Small intestine (tissue), 16 donors: ENCODE measurements around the gene DELE1. TPM values are rescaled to one million over a fixed set of nuclear protein-coding genes. Genes with fewer than 3 reads are reported as not detected.

Experiments used
- DNase-seq, 2 donors: peaks; one replicate each; pipeline versions ENCODE4 v3.0.0 to v3.0.0-alpha.2; 2013
- FAIRE-seq: peaks from 2 replicates; lab custom pipeline; 2012; peaks lifted over from hg19 to GRCh38; lab: Jason Lieb, UNC
- H3K27ac ChIP-seq, 3 donors: one replicate each; pipeline ENCODE4 v1.5.1; 2013; ENCODE audit warnings: low read length in 2 of 3, mild to moderate bottlenecking in 2 of 3, control low read depth in 1 of 3, inconsistent platforms in 1 of 3, low read depth in 1 of 3, moderate library complexity in 1 of 3
- H3K27me3 ChIP-seq, 3 donors: one replicate each; pipeline ENCODE4 v1.6.1; 2013; ENCODE audit warnings: low read length in 3 of 3, inconsistent platforms in 1 of 3; ENCODE audit not compliant: control insufficient read depth in 3 of 3, insufficient read depth in 3 of 3
- H3K36me3 ChIP-seq, 3 donors: one replicate each; pipeline ENCODE4 v1.6.1; 2013; ENCODE audit warnings: low read length in 3 of 3, inconsistent platforms in 1 of 3, low read depth in 1 of 3, mild to moderate bottlenecking in 1 of 3, moderate library complexity in 1 of 3; ENCODE audit not compliant: control insufficient read depth in 3 of 3, insufficient read depth in 2 of 3
- H3K4me1 ChIP-seq, 3 donors: one replicate each; pipeline ENCODE4 v1.6.1; 2013; ENCODE audit warnings: low read length in 2 of 3, inconsistent platforms in 1 of 3, low read depth in 1 of 3, mild to moderate bottlenecking in 1 of 3, moderate library complexity in 1 of 3; ENCODE audit not compliant: control insufficient read depth in 3 of 3, insufficient read depth in 2 of 3
- H3K4me3 ChIP-seq, 3 donors: one replicate each; pipeline ENCODE4 v1.5.1; 2013; ENCODE audit warnings: low read length in 3 of 3, control low read depth in 1 of 3, inconsistent platforms in 1 of 3, low read depth in 1 of 3, mild to moderate bottlenecking in 1 of 3, moderate library complexity in 1 of 3
- H3K9me3 ChIP-seq, 2 donors: one replicate each; pipeline ENCODE4 v1.6.1; 2013; ENCODE audit warnings: low read depth in 1 of 2, low read length in 1 of 2; ENCODE audit not compliant: control insufficient read depth in 2 of 2, insufficient read depth in 1 of 2
- WGBS, 3 donors: extraction: QIAGEN DNeasy Blood & Tissue Kit; methylation state at CpG; one replicate each; pipeline ENCODE4 v1.1.7; 2013; 5-methylcytosine and 5-hydroxymethylcytosine counted together
- long read RNA-seq, 10 donors: transcript quantifications; one replicate each; lab custom pipeline, GENCODE V29; 2026
- polyA plus RNA-seq, 4 donors: library from polyadenylated mRNA; stranded (reverse) in 3 of 4; unstranded in 1 of 4; fragments of 200-250 nt in 3 of 4; fragments of 120-200 nt in 1 of 4; gene quantifications; one replicate each; pipeline versions ENCODE4 v1.2.1 to v1.2.3, GENCODE V29; 2013
- donor health status: healthy with polysubstance abuse.
- donor health status: control.
- donor health status: control.
- donor health status: Bipolar disorder and iron deficiency.
- donor health status: healthy.

The DELE1 gene
- polyA plus RNA-seq, result 100 to 1,000 TPM in 1 of 4 donors, 10 to 100 TPM in 3; 32.2 to 120 (median 44.4) TPM
- long read RNA-seq, donor 1, full-length matches to known transcripts, result 25 of 73 reads
- long read RNA-seq, donor 1, partial matches to known transcripts, result 41 of 73 reads
- long read RNA-seq, donor 1, other reads (novel, unspliced or antisense), result 7 of 73 reads
- long read RNA-seq, donor 2, full-length matches to known transcripts, result 1 of 7 reads
- long read RNA-seq, donor 2, partial matches to known transcripts, result 6 of 7 reads
- long read RNA-seq, donor 2, other reads (novel, unspliced or antisense), result 0 of 7 reads
- long read RNA-seq, donor 3, full-length matches to known transcripts, result 4 of 20 reads
- long read RNA-seq, donor 3, partial matches to known transcripts, result 16 of 20 reads
- long read RNA-seq, donor 3, other reads (novel, unspliced or antisense), result 0 of 20 reads
- long read RNA-seq, donor 4, full-length matches to known transcripts, result 2 of 2 reads
- long read RNA-seq, donor 4, partial matches to known transcripts, result 0 of 2 reads
- long read RNA-seq, donor 4, other reads (novel, unspliced or antisense), result 0 of 2 reads
- long read RNA-seq, donor 5, full-length matches to known transcripts, result 2 of 13 reads
- long read RNA-seq, donor 5, partial matches to known transcripts, result 11 of 13 reads
- long read RNA-seq, donor 5, other reads (novel, unspliced or antisense), result 0 of 13 reads
- long read RNA-seq, donor 6, full-length matches to known transcripts, result 6 of 13 reads
- long read RNA-seq, donor 6, partial matches to known transcripts, result 7 of 13 reads
- long read RNA-seq, donor 6, other reads (novel, unspliced or antisense), result 0 of 13 reads
- long read RNA-seq, donor 7, full-length matches to known transcripts, result 22 of 30 reads
- long read RNA-seq, donor 7, partial matches to known transcripts, result 8 of 30 reads
- long read RNA-seq, donor 7, other reads (novel, unspliced or antisense), result 0 of 30 reads
- long read RNA-seq, donor 8, full-length matches to known transcripts, result 1 of 1 reads
- long read RNA-seq, donor 8, partial matches to known transcripts, result 0 of 1 reads
- long read RNA-seq, donor 8, other reads (novel, unspliced or antisense), result 0 of 1 reads
- long read RNA-seq, donor 9, full-length matches to known transcripts, result 2 of 2 reads
- long read RNA-seq, donor 9, partial matches to known transcripts, result 0 of 2 reads
- long read RNA-seq, donor 9, other reads (novel, unspliced or antisense), result 0 of 2 reads
- long read RNA-seq, donor 10, full-length matches to known transcripts, result 7 of 22 reads
- long read RNA-seq, donor 10, partial matches to known transcripts, result 15 of 22 reads
- long read RNA-seq, donor 10, other reads (novel, unspliced or antisense), result 0 of 22 reads

- Histone ChIP-seq H3K9me3 (no peaks in the 10 kb centered on the region), H3K4me3 (peak within 1 kb of the TSS; percentile 77 to 92 (median 81)), H3K27ac (peak within 1 kb of the TSS; percentile 95 to 100 (median 98)), H3K4me1 (peaks cover 0 to 14% (median 10%) of the 10 kb centered on the region in 3 donors), H3K36me3 (peaks cover 3 to 30% (median 5%) of the 10 kb centered on the region in 3 donors), H3K27me3 (no peaks in the 10 kb centered on the region)
- DNase-seq (peak; percentile 95 to 98), FAIRE-seq (no peak)
- WGBS, 3 donors, result 0% methylated on average over 52 to 53 of the region's 53 CpGs
Observed at GRCh38 chr5:141923448-141924313, at the start of gene DELE1. Gene DELE1 (plus strand): TSS chr5:141923871. CDS start chr5:141923942, 71 bp downstream.

- no peak for DNase-seq
- H3K9me3 ChIP-seq, result no peaks in the 10 kb centered on the region
- WGBS, 3 donors, result 12 to 48% (median 24%) methylated on average over 3 of the region's 3 CpGs
- peaks cover 10 to 64% (median 13%) of the 10 kb centered on the region in 3 donors for H3K4me1 ChIP-seq
- H3K4me3 ChIP-seq, result peak overlapping the region in 1 of 3 donors; percentile 83
- peak overlapping the region; percentile 86 to 96 (median 91) for H3K27ac ChIP-seq
- peaks cover 0 to 5% (median 0%) of the 10 kb centered on the region in 3 donors for H3K36me3 ChIP-seq
- H3K27me3 ChIP-seq, result peaks cover 0 to 20% (median 16%) of the 10 kb centered on the region in 3 donors
- FAIRE-seq, result no peak
Observed at GRCh38 chr5:141873933-141874261, 49.8 kb upstream of the DELE1 start.

GRCh38 chr5:141874262-141874964, 49.3 kb upstream of the DELE1 start:
- no peaks in the 10 kb centered on the region for H3K9me3 ChIP-seq
- WGBS, 3 donors, result 14 to 33% (median 24%) methylated on average over 16 of the region's 16 CpGs
- DNase-seq, result peak; percentile 94 to 99
- H3K27me3 ChIP-seq, result peaks cover 0 to 20% (median 16%) of the 10 kb centered on the region in 3 donors
- peaks cover 10 to 61% (median 12%) of the 10 kb centered on the region in 3 donors for H3K4me1 ChIP-seq
- peaks cover 0 to under 1% (median 0%) of the 10 kb centered on the region in 3 donors for H3K36me3 ChIP-seq
- FAIRE-seq, result no peak
- peak overlapping the region in 2 of 3 donors; percentile 83 to 84 for H3K4me3 ChIP-seq
- peak overlapping the region; percentile 91 to 98 (median 96) for H3K27ac ChIP-seq

GRCh38 chr5:141875022-141875740, 48.5 kb upstream of the DELE1 start:
- peak overlapping the region; percentile 91 to 98 (median 96) for H3K27ac ChIP-seq
- no peaks in the 10 kb centered on the region for H3K36me3 ChIP-seq
- H3K9me3 ChIP-seq, result no peaks in the 10 kb centered on the region
- 6 to 15% (median 14%) methylated on average over 9 of the region's 9 CpGs for WGBS, 3 donors
- H3K27me3 ChIP-seq, result peaks cover 0 to 22% (median 20%) of the 10 kb centered on the region in 3 donors
- peak overlapping the region; percentile 74 to 84 (median 83) for H3K4me3 ChIP-seq
- DNase-seq (peak in 1 of 2 donors; percentile 47), FAIRE-seq (no peak)
- peaks cover 9 to 53% (median 10%) of the 10 kb centered on the region in 3 donors for H3K4me1 ChIP-seq

GRCh38 chr5:141875795-141876627, 47.7 kb upstream of the DELE1 start:
- H3K27me3 ChIP-seq, result peaks cover 0 to 27% (median 20%) of the 10 kb centered on the region in 3 donors
- H3K4me3 ChIP-seq, result peak overlapping the region; percentile 74 to 84 (median 83)
- peak; percentile 91 to 93 for DNase-seq
- no peak for FAIRE-seq
- no peaks in the 10 kb centered on the region for H3K9me3 ChIP-seq
- WGBS, 3 donors, result 1 to 2% (median 1%) methylated on average over 47 to 65 of the region's 65 CpGs
- peaks cover 6 to 45% (median 7%) of the 10 kb centered on the region in 3 donors for H3K4me1 ChIP-seq
- no peaks in the 10 kb centered on the region for H3K36me3 ChIP-seq
- H3K27ac ChIP-seq, result peak overlapping the region; percentile 91 to 98 (median 96)
